ENCODE results near the gene HNRNPC.
"Not testable (repeated sequence)": the region's sequence is repeated elsewhere in the genome, so short reads cannot be mapped to it uniquely, and the experiment has no call there.

The HNRNPC gene

GRCh38 chr14:21220874-21221477 lies 48.3 kb downstream of the HNRNPC start:
- in situ Hi-C loops (cut with MboI; ENCODE audit: low sequenced_read_pairs, unreplicated experiment): no loop called here
- DNase-seq (ENCODE audit: low spot score): no peak
- TF ChIP-seq CTCF (IDR thresholded peaks at IDR 0.05; ENCODE audit: borderline replicate concordance, control extremely low read depth, extremely low read depth, insufficient read depth, missing control alignments): no peak

GRCh38 chr14:21219561-21220111 lies 49.6 kb downstream of the HNRNPC start:
- DNase-seq (ENCODE audit: low spot score): no peak
- no peak for TF ChIP-seq CTCF (IDR thresholded peaks at IDR 0.05; ENCODE audit: borderline replicate concordance, control extremely low read depth, extremely low read depth, insufficient read depth, missing control alignments)
- in situ Hi-C loops (cut with MboI; ENCODE audit: low sequenced_read_pairs, unreplicated experiment): no loop called here

- no peak for TF ChIP-seq CTCF (IDR thresholded peaks at IDR 0.05; ENCODE audit: borderline replicate concordance, control extremely low read depth, extremely low read depth, insufficient read depth, missing control alignments)
- in situ Hi-C loops (cut with MboI; ENCODE audit: low sequenced_read_pairs, unreplicated experiment): no loop called here
- no peak for DNase-seq (ENCODE audit: low spot score)
These were observed 50.1 kb downstream of the HNRNPC start for GRCh38 chr14:21219120-21219519.

- no peak for TF ChIP-seq CTCF (IDR thresholded peaks at IDR 0.05; ENCODE audit: borderline replicate concordance, control extremely low read depth, extremely low read depth, insufficient read depth, missing control alignments)
- in situ Hi-C loops (cut with MboI; ENCODE audit: low sequenced_read_pairs, unreplicated experiment): no loop called here
- DNase-seq (ENCODE audit: low spot score): no peak
These were observed 53.4 kb downstream of the HNRNPC start for GRCh38 chr14:21215879-21216251.

- in situ Hi-C loops (cut with MboI; ENCODE audit: low sequenced_read_pairs, unreplicated experiment): no loop called here
- no peak for DNase-seq (ENCODE audit: low spot score)
- no peak for TF ChIP-seq CTCF (IDR thresholded peaks at IDR 0.05; ENCODE audit: borderline replicate concordance, control extremely low read depth, extremely low read depth, insufficient read depth, missing control alignments)
These were observed 53.9 kb downstream of the HNRNPC start for GRCh38 chr14:21215130-21215878.

GRCh38 chr14:21213652-21214051 lies 55.6 kb downstream of the HNRNPC start:
- in situ Hi-C loops (cut with MboI; ENCODE audit: low sequenced_read_pairs, unreplicated experiment): no loop called here

GRCh38 chr14:21212824-21213223 lies 56.4 kb downstream of the HNRNPC start:
- DNase-seq (ENCODE audit: low spot score); in situ Hi-C loops (cut with MboI; ENCODE audit: low sequenced_read_pairs, unreplicated experiment): not testable (repeated sequence)

More at GRCh38 chr14:21213652-21214051, 55.6 kb downstream of the HNRNPC start:
- TF ChIP-seq CTCF (IDR thresholded peaks at IDR 0.05; ENCODE audit: borderline replicate concordance, control extremely low read depth, extremely low read depth, insufficient read depth, missing control alignments): no peak
- DNase-seq (ENCODE audit: low spot score): no peak

All from GM13976 (cell line).